ENCODE data around the gene THOC6. TPM values are rescaled to one million over a fixed set of nuclear protein-coding genes. Genes with fewer than 3 reads are reported as not detected.

Gene THOC6
- total and polyA plus RNA-seq, 9 of the 15 experiments (the other 6 are each of a cell fraction or from before 2014, with no cell fraction given), result 2.5 to 65.4 (median 42.3) TPM

GRCh38 chr16:3021449-3022207 lies 2.2 kb upstream of the THOC6 start (continued):
- TF ChIP-seq ZFP91 (CRISPR knock-in tag; IDR thresholded peaks at IDR 0.05) (no peak), ZNF174 (CRISPR knock-in tag; IDR thresholded peaks at IDR 0.05) (no peak), ADNP (tag; IDR thresholded peaks at IDR 0.05) (no peak), TAF1 (IDR thresholded peaks at IDR 0.05; ENCODE audit: control insufficient read depth, extremely low read depth, insufficient read depth, low read length, severe bottlenecking) (peak; percentile 22), FOXK2 (conservative IDR thresholded peaks at IDR 0.05 in 1 of 2, IDR thresholded peaks at IDR 0.05 in 1 of 2; ENCODE audit: low read depth in 2 of 2) (no peak), NKRF (IDR thresholded peaks at IDR 0.05; ENCODE audit: borderline replicate concordance) (0 out of 2 replicates have a peak, but pooled peaks have one; percentile 4), THAP12 (CRISPR knock-in tag; IDR thresholded peaks at IDR 0.05) (0 out of 2 replicates have a peak, but pooled peaks have one; percentile 10), MTA2 (IDR thresholded peaks at IDR 0.05; ENCODE audit: low read depth) (no peak), ARHGAP35 (IDR thresholded peaks at IDR 0.05; ENCODE audit: partially characterized antibody) (no peak), MNT (conservative IDR thresholded peaks at IDR 0.05) (peak in 1 of 2 experiments; percentile 29; a peak in 1 of 4 replicates), HMBOX1 (IDR thresholded peaks at IDR 0.05) (no peak), MITF (IDR thresholded peaks at IDR 0.05) (no peak), ATF7 (IDR thresholded peaks at IDR 0.05) (no peak), C11orf30 (IDR thresholded peaks at IDR 0.05; ENCODE audit: low read depth) (0 out of 2 replicates have a peak, but pooled peaks have one; percentile 15), CTBP1 (IDR thresholded peaks at IDR 0.05; ENCODE audit: borderline replicate concordance) (peak; percentile 69; the same call in 1 of the 2 replicates), ZKSCAN8 (CRISPR knock-in tag; IDR thresholded peaks at IDR 0.05) (no peak), ZNF184 (CRISPR knock-in tag; IDR thresholded peaks at IDR 0.05) (no peak)

Measured in K562 (cell line).